ENCODE measurements around the gene ODAD3.
"Not testable (repeated sequence)": the region's sequence is repeated elsewhere in the genome, so short reads cannot be mapped to it uniquely, and the experiment has no call there.

ODAD3 gene

GRCh38 chr19:11405846-11406643 is 28.9 kb downstream of the ODAD3 start:
- DNase-seq (ENCODE audit: low read depth, low spot score), result peak; percentile 14

GRCh38 chr19:11404588-11405222 is 30.2 kb downstream of the ODAD3 start:
- DNase-seq (ENCODE audit: low read depth, low spot score), result no peak

GRCh38 chr19:11401808-11402543 is 32.9 kb downstream of the ODAD3 start:
- DNase-seq (ENCODE audit: low read depth, low spot score), result no peak

GRCh38 chr19:11400798-11401197 is 34.1 kb downstream of the ODAD3 start:
- no peak for DNase-seq (ENCODE audit: low read depth, low spot score)

GRCh38 chr19:11399667-11400066 is 35.3 kb downstream of the ODAD3 start:
- DNase-seq (ENCODE audit: low read depth, low spot score), result no peak

GRCh38 chr19:11397089-11397610 is 37.8 kb downstream of the ODAD3 start:
- DNase-seq (ENCODE audit: low read depth, low spot score), result no peak

GRCh38 chr19:11390933-11391680 is 43.8 kb downstream of the ODAD3 start:
- DNase-seq (ENCODE audit: low read depth, low spot score), result no peak

GRCh38 chr19:11390359-11390758 is 44.6 kb downstream of the ODAD3 start:
- no peak for DNase-seq (ENCODE audit: low read depth, low spot score)

GRCh38 chr19:11387162-11388034 is 47.5 kb downstream of the ODAD3 start:
- no peak for DNase-seq (ENCODE audit: low read depth, low spot score)

GRCh38 chr19:11384778-11385129 is 50.2 kb downstream of the ODAD3 start:
- no peak for DNase-seq (ENCODE audit: low read depth, low spot score)

- no peak for DNase-seq (ENCODE audit: low read depth, low spot score)
Observed at GRCh38 chr19:11383706-11384048, 51.2 kb downstream of the ODAD3 start.

- no peak for DNase-seq (ENCODE audit: low read depth, low spot score)
Observed at GRCh38 chr19:11382898-11383705, 51.8 kb downstream of the ODAD3 start.

- DNase-seq (ENCODE audit: low read depth, low spot score), result peak; percentile 90
Observed at GRCh38 chr19:11380653-11381537, 54.0 kb downstream of the ODAD3 start.

- no peak for DNase-seq (ENCODE audit: low read depth, low spot score)
Observed at GRCh38 chr19:11379857-11380350, 55.0 kb downstream of the ODAD3 start.

- not testable (repeated sequence) for DNase-seq (ENCODE audit: low read depth, low spot score)
Observed at GRCh38 chr19:11379269-11379845, 55.6 kb downstream of the ODAD3 start.

- no peak for DNase-seq (ENCODE audit: low read depth, low spot score)
Observed at GRCh38 chr19:11378319-11379189, 56.4 kb downstream of the ODAD3 start.

- no peak for DNase-seq (ENCODE audit: low read depth, low spot score)
Observed at GRCh38 chr19:11377756-11378155, 57.2 kb downstream of the ODAD3 start.
